ENCODE data around the gene STX1B. TPM values are rescaled to one million over a fixed set of nuclear protein-coding genes. Genes with fewer than 3 reads are reported as not detected.
"Not testable (repeated sequence)": the region's sequence is repeated elsewhere in the genome, so short reads cannot be mapped to it uniquely, and the experiment has no call there.

STX1B gene
- total RNA-seq, 1 donor from 2014 or later, result 1.6 TPM

DNA sequence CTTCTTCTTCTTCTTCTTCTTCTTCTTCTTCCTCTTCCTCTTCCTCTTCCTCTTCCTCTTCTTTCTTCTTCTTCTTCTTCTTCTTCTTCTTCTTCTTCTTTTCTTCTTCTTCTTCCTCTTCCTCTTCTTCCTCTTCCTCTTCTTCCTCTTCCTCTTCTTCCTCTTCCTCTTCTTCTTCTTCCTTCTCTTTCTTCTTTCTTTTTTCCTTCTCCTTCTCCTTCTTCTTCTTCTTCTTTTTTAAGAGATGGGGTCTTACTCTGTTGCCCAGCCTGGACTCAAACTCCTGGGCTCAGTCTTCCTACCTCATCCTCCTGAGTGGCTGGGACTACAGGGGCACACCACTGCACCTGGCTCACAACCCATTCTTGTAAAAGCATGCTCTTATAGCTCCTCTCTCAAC, 2.9 kb upstream of the STX1B start:
- not testable (repeated sequence) for DNase-seq (ENCODE audit: low spot score)

DNA sequence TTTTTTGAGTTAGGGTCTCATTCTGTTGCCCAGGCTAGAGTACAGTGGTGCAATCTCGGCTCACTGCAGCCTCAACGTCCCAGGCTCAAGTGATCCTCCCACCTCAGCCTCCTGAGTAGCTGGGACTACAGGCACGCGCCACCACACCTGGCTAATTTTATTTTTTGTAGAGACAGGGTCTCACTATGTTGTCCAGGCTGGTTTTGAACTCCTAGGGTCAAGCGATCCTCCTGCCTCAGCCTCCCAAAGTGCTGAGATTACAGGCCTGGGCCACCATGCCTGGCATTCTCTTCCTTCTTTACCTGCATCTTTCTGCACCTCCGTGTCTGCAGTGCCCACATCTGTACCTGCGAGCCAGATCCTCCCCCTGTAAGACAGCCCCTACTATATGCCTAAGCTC, 1.4 kb upstream of the STX1B start:
- not testable (repeated sequence) for DNase-seq (ENCODE audit: low spot score)

DNA sequence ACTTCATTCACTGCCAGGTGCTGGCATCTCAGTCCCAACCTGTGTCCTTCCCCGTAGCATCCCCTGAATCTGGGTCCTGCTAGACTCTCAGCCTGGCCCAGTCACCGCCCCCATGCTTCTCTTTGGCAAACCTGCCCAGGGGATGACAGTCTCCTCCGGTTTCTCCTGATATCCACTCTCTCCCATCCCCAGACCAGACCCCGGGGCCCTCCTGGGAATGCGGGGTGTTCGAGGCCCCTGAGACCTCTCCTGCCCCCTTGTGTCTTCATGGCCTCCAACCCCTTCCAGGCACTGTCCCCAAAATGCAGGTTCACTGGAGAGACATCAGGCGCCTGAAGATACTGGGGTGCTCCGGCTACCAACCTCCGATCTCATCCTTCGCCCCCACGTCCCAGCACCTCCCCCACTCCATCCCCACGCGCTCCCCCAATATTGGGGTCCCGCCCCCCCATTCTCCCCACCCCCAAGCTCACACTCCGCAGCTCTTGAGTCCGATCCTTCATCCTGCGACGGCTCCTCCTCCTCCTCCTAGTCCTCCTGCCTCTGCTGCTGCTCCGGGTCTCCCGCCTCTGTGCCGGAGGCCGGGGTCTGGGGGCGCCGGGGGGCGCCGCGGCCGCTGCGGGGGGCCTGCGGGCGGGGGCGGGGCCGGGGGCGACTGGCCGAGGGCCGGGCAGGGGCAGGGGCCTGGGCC, 399 bp downstream of the STX1B start:
- no peak for DNase-seq (ENCODE audit: low spot score)

DNA sequence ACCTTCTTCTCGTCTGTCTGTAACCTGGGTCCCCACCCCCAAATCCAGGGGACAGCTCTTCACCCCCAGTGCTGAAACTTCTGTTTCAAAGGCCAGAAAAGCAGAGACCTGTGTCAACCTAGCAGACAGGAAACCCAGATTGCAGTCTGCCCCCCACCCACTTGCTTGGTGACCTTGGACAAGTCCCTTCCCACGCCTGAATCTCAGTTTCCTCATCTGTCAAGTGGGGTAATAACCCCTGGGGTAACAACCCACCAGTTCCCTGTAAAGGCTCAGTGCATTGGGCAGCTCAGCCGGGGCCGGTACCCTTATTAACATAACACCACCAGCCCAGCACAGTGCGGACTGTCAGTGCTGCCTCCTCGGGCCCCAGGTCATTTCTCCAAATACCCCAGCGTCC, 1.3 kb downstream of the STX1B start:
- no peak for DNase-seq (ENCODE audit: low spot score)

DNA sequence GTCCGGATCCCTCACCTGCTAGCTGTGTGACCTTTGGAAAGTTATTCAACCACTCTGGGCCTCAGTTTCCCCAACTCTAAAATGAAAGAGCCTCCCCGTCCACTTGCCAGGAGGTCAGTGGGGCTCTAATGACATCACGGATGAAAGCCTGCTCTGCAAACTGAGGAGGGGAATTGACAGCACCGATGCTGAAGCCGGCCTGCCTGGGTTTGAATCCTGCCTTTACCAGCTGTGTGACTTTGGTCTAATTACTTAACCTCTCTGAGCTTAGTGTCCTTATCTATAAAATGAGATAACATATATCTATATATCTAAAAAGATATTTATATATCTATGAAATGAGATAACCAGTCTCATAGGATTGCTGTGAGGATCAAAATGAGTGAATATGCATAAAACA, 1.9 kb downstream of the STX1B start:
- no peak for DNase-seq (ENCODE audit: low spot score)

GRCh38 chr16:31008149-31008548, 2.3 kb downstream of the STX1B start:
- DNase-seq (ENCODE audit: low spot score), result no peak

DNA sequence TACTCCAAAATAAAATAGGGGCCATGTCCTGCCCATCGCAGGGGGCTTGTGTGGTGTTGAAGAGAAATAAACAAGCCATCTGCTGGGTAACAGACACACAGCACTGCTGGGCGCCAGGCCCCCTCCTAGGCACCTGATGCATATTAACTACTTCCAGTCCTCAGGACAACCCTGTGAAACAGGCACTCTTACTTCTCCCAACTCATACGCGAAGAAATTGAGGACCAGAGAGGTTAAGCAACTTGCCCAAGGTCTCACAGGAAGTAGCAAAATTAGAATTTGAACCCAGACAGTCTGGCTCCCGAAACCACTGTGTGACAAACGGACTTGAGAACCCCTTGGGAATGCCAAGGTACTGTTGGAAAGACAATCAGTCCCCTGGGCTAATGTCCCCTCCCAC, 2.8 kb downstream of the STX1B start:
- DNase-seq (ENCODE audit: low spot score), result no peak

DNA sequence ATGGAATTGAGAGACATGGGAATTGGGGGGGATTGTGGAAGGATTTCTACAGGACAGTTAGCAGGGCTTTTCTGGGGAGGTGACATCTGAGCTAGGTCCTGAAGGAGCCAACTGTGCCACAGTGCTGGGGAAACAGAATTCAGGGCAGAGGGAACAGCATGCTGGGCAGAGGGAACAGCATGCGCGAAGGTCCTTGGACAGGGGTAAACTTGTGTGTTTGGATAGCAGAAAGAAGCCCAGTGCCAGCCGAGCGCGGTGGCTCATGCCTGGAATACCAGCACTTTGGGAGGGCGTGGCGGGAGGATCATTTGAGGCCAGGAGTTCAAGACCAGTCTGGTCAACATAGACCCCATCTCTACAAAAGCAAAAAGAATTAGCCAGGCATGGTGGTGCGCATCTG, 3.8 kb downstream of the STX1B start:
- DNase-seq (ENCODE audit: low spot score), result no peak

- DNase-seq (ENCODE audit: low spot score), result no peak
Measured at GRCh38 chr16:31006086-31006385, 4.4 kb downstream of the STX1B start.

DNA sequence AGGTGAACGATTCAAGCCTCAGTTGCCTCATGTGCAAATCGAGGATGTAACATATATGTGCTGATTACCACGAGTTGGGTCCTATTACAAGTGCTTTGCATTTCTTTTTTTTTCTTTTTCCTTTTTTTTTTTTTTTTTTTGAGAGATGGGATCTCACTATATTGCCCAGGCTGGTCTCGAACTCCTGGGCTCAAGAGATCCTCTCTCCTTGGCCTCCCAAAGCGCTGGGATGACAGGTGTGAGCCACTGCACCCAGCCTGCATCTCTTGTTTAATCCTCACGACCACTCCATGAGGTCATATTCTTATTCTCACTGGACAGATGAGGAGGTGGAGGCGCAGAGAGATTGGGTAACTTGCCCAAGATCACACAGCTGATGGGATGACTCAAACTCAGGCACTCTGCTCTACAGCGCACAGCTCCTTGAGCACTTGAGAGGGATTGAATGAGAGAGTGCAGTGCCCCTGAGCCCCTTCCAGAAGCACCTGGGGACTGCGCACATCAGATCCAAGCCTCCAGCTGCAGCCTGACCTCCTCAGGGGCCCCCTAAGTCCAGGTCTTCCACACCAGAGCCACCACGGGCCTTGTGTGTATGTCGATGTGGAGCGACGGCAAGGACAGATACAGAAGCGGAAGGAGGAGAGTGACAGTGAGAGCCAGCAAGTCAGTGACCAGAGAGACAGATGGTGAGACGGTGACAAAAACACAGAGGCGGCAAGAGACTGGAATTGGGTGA, 4.9 kb downstream of the STX1B start:
- DNase-seq (ENCODE audit: low spot score), result no peak

DNA sequence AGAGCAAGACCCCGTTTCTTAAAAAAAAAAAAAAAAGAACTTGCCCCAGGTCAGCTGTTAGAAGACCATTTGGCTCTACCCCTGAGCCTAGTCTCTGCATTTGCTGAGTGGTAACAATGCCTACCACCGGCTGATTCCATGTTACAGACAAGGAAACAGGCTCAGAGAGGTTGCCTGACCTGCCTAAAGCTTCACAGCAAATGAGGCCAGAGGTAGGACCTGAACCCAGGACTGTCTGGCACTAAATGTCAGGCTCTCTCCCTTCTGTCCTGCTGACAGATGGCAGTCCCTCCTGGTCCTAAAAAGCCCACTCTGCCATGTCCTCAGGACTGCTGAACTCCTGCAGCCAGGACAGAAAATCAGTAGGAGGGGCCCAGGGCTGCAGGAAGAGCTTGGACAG, 5.8 kb downstream of the STX1B start:
- DNase-seq (ENCODE audit: low spot score), result no peak

DNA sequence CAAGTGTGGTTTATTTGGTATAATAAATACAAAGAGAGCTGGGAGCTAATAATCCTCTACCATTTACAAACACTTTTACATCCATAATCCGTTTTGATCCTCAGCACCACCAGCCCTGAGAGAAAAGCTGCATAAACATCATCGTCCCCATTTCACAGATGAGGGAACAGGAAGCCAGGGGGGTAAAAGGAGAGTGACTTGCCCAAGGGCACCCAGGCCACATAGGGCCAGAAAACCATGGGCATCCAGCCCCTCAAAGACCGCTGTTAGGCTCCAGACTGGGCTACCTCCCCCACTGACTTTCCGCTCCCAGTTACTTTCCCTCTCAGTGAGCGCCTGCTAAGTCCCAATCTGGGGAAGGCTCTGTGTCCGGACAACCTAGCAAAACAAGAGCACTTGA, 6.7 kb downstream of the STX1B start:
- no peak for DNase-seq (ENCODE audit: low spot score)

DNA sequence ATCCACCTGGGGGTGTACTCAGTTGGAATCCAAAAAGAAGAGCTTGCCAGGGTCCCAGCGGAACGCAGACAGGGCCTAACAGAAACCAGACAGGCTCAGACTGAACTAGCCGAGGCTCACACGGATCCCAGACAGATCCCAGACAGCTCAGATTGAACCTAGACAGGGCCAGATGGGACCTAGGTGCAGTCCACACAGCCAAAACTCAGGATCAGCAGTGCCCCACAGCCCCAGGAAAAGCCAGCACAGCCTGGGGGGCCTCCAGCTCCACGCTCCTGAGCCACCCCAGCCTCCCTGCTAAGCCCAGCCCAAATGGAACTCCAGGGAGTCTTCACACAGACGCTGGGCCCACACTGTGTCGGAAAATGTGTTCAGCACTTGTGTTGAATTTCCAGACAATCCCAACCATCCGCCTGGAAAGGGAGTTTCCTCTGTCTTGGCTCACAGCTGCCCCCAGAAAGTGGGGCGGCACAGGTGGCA, 7.5 kb downstream of the STX1B start:
- DNase-seq (ENCODE audit: low spot score), result no peak

DNA sequence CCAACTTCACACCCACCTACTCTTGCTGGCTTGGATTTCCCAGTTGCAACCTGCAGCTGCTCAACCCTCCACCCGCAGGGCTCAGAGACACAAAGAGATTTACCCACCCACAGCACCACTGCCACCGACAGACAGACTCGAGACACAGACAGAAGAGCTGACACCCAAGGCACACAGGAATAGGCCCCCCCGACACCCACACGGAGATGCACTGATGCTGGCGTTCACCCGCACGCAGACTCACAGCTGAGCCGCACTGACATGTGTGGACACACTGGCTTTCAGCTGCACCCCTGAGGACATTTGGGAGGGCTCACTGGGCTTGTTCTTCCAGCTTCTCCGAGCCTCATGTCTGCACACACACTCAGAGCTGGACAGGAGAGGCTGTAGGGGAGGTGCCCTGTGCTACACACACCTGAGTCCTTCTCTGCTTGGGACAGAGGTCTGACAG, 8.2 kb downstream of the STX1B start:
- no peak for DNase-seq (ENCODE audit: low spot score)

GRCh38 chr16:31001507-31002249, 8.8 kb downstream of the STX1B start:
- DNase-seq (ENCODE audit: low spot score), result no peak

- DNase-seq (ENCODE audit: low spot score), result no peak
Measured at GRCh38 chr16:31000671-31001382, 9.6 kb downstream of the STX1B start.

DNA sequence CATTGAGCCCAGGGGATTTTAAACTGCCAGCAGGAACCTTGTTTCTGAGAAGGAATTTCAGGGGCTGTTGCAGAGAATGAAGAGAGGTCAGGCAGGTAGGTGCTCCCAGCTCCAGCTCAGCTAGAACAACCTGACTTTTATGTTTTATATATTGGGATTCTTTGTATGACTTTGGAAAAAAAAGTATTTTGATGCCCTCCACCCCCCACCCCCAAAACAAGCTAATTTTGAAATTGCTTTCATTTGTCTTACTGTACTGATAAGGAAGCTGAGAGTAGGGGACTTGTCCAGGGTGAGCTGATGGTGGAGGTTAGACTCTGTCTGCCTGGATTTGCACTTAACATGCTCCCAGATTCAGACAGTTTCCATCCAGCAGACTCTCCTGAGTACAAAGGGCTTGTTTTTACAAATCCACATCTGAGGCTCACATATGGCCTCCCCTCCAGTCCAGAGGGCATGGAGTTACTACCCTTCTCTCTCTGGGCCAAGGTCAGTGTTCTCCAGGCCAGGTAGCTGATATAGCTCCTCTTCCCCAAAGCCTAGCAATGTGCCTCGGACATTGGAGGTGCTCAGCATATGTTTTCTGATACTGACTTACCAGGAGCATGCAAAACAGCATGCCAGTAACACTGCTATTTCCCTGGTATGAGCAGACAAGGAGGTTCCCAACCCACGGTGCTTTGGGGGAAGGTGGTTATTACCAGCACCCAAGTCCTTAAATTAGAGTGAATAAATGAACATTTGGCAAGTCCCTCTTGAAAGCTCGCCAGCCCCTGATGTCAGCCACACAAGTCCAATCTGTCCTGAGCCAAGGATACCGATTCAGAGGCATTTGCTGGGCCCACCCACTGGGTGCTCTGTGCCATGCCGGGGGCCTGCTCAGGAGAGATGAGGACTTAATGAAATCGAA, 11.3 kb downstream of the STX1B start:
- DNase-seq (ENCODE audit: low spot score), result no peak

DNA sequence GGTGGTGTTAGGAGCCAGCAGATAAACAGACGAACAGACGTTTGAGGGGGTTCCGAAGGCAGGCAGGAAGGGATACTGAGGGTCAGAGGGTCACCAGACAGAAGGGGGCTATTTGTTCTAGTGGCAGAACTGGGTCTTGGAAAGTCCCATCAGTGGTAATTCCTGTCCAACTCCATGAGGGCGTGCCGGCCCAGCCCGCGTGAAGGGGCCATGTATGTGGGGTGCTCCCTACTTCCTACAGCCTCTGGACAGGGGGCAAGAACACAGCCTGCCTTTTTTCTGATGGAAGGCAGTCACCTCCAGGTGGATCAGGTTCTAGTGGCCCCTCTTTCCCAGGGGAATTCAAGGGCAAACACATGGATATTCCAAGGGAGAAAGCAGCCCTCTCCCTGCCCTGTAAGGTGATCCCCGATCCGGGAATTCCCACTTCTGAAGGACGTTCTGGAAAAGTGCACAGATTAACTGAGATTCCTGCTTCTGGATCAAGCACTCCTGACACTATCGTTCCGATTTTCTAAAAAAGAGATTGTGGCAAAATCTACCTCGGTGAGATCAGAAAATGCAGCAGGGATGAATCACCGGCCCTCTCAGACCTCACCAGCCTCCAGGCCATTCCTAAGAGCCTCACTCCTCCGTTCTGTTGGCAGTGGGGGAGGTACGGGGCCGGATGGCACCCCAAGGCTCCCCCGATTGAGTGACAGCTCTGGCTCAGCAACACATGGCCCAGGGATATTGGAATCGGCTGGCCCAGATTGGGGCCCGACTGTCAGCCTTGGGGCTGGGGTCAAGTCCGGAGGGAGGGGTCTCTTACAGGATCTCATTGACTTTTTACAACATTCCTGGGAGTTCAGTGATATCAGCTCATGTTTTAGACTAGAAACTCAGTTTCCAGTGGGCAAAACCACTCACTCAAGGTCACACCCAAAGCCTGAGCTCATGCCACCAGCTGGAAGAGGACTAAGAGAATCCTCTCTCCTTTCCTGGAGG, 12.4 kb downstream of the STX1B start:
- no peak for DNase-seq (ENCODE audit: low spot score)

DNA sequence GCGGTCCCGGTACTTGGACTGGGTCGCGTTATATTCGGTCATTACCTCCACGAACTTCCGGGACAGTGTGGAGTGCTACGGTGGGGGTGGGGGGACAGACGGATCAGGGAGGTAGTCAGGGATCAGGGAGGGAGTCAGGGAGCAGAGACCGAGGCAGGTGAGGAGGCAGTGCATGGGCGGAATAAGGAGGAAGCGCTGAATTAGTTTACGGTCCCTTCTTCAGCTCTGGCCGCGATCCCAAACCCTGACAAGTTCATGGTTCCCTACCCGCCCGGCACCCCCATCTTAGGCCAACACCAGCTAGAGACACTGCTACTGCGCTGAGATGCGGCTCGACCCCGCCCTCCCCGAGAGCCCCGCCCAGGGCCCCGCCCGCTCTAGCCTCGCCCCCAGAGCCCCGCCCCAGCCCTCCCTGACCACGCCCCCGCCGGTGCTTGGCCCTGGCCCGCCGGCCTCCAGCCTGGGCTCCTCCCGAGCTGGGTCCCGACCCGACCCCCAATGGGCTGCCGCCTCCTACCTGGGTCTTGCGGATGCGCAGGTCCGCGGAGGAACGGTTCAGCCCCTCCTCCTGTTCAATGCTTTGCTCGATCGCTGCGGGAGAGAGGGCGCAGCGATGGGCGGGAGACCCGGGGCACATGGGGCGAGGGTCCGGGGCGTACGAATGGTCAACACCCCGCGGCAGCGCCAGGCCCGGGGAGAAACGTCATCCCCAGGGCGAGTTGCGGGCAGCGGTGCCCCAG, 13.3 kb downstream of the STX1B start:
- peak; percentile 86 for DNase-seq (ENCODE audit: low spot score)
